DND-41 (cell line): ENCODE results near the gene ARL13A.

Experiments used
- EZH2 ChIP-seq: IDR thresholded peaks from 3 replicates; pipeline ENCODE4 v1.6.1; 2012; ENCODE audit warnings: borderline replicate concordance, low read depth, mild to moderate bottlenecking, moderate library complexity, low read length, inconsistent platforms; ENCODE audit not compliant: severe bottlenecking
- TF ChIP-seq, protein P1 (sequence below): IDR thresholded peaks from 2 replicates; pipeline ENCODE4 v1.5.1; 2012; ENCODE audit warnings: borderline replicate concordance, low read length, moderate library complexity, mild to moderate bottlenecking; ENCODE audit not compliant: poor library complexity, severe bottlenecking; ENCODE audit errors: extremely low read depth

DNA sequence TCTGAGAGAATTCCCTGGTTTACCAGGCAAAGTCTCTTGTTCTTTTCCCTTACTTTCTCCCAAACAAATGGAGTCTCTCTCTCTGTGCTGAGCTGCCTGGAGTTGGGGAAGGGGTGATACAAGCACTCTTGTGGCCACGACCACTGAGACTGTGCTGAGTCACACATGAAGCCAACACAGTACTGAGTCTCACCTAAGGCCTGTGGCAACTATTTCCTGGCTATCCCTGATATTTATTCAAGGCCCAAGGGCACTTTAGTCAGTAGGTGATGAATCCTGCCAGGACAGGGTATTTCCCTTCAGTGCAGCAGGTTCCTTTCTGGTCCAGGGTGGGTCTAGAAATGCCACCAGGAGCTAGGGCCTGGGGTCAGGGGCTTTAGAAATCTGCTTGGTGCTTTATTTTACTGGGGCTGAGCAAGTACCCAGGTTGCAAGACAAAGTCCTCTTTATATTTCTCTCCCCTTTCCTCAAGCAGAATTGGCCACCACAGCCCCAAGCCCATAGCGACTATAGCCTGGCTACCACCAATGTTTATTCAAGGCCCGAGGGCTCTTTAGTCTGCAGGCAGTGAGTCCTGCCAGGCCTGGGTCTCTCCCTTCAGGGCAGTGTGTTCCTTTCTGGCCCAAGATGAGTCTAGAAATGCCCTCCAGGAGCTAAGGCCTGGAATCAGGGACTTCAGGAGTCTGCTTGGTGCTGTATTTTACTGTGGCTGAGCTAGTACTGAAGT is 10.5 kb downstream of the ARL13A start:
- TF ChIP-seq, protein P1, sequence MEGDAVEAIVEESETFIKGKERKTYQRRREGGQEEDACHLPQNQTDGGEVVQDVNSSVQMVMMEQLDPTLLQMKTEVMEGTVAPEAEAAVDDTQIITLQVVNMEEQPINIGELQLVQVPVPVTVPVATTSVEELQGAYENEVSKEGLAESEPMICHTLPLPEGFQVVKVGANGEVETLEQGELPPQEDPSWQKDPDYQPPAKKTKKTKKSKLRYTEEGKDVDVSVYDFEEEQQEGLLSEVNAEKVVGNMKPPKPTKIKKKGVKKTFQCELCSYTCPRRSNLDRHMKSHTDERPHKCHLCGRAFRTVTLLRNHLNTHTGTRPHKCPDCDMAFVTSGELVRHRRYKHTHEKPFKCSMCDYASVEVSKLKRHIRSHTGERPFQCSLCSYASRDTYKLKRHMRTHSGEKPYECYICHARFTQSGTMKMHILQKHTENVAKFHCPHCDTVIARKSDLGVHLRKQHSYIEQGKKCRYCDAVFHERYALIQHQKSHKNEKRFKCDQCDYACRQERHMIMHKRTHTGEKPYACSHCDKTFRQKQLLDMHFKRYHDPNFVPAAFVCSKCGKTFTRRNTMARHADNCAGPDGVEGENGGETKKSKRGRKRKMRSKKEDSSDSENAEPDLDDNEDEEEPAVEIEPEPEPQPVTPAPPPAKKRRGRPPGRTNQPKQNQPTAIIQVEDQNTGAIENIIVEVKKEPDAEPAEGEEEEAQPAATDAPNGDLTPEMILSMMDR: no peak
- TF ChIP-seq EZH2: no peak
